Cardiac muscle cell (in vitro differentiated cells and primary cell): Measurements from ENCODE around the gene AKAP5. TPM values are rescaled to one million over a fixed set of nuclear protein-coding genes. Genes with fewer than 3 reads are reported as not detected.

Experiments
- DNase-seq, 2 donors: peaks; one replicate each; pipeline versions ENCODE4 v3.0.0 to v3.0.0-alpha.2; 2010 to 2017; ENCODE audit warnings: low read depth in 1 of 2, low spot score in 1 of 2
- H3K27ac ChIP-seq: fragments of 200-600 bp; sonication (generic); 2 replicates; pipeline ENCODE4 v1.5.1; 2016
- H3K27me3 ChIP-seq: fragments of 200-600 bp; sonication (generic); 2 replicates; pipeline ENCODE4 v1.6.0; 2016; ENCODE audit warnings: control low read depth
- H3K36me3 ChIP-seq: fragments of 200-600 bp; sonication (generic); 2 replicates; pipeline ENCODE4 v1.5.1; 2016; ENCODE audit warnings: control low read depth
- H3K4me1 ChIP-seq: fragments of 200-600 bp; sonication (generic); 2 replicates; pipeline ENCODE4 v1.8.1; 2017; ENCODE audit warnings: low read depth, mild to moderate bottlenecking, mixed run types
- H3K4me3 ChIP-seq: fragments of 200-600 bp; sonication (generic); 2 replicates; pipeline ENCODE4 v1.5.1; 2016; ENCODE audit warnings: mild to moderate bottlenecking
- H3K9me3 ChIP-seq: fragments of 200-600 bp; sonication (generic); 2 replicates; pipeline ENCODE4 v1.5.1; 2017; ENCODE audit warnings: low read depth, mild to moderate bottlenecking, control low read depth
- polyA plus RNA-seq: library from polyadenylated mRNA; unstranded; fragments of >200 nt; fragmentation: Nextera tagmentation; extraction: Ambion mirVana; gene quantifications from 2 replicates; pipeline ENCODE4 v1.2.1, GENCODE V29; 2016
- total RNA-seq: library from RNA; depleted of rRNA; stranded (reverse); fragments of >200 nt; gene quantifications from 2 replicates; pipeline ENCODE4 v1.2.3, GENCODE V29; 2016
- TF ChIP-seq, protein P1 (sequence below): IDR thresholded peaks from 2 replicates; pipeline ENCODE4 v1.5.1; 2012; ENCODE audit warnings: low read depth, mild to moderate bottlenecking, low read length

AKAP5 gene
- total RNA-seq (0.63 and 1.3 TPM in 2 replicates), polyA plus RNA-seq (0.18 and 0.94 TPM in 2 replicates)

GRCh38 chr14:64465191-64465822 is at the start of gene AKAP5:
AKAP5 (plus strand) TSS chr14:64465499; CDS start chr14:64468395, 2,896 bp downstream.
- H3K27ac ChIP-seq: no peak within 1 kb of the TSS
- H3K4me3 ChIP-seq: peak within 1 kb of the TSS; percentile 77
- H3K9me3 ChIP-seq: no peaks in the 10 kb centered on the region
- no peaks in the 10 kb centered on the region for H3K36me3 ChIP-seq
- peak; percentile 45 to 91 for DNase-seq
- TF ChIP-seq, protein P1, sequence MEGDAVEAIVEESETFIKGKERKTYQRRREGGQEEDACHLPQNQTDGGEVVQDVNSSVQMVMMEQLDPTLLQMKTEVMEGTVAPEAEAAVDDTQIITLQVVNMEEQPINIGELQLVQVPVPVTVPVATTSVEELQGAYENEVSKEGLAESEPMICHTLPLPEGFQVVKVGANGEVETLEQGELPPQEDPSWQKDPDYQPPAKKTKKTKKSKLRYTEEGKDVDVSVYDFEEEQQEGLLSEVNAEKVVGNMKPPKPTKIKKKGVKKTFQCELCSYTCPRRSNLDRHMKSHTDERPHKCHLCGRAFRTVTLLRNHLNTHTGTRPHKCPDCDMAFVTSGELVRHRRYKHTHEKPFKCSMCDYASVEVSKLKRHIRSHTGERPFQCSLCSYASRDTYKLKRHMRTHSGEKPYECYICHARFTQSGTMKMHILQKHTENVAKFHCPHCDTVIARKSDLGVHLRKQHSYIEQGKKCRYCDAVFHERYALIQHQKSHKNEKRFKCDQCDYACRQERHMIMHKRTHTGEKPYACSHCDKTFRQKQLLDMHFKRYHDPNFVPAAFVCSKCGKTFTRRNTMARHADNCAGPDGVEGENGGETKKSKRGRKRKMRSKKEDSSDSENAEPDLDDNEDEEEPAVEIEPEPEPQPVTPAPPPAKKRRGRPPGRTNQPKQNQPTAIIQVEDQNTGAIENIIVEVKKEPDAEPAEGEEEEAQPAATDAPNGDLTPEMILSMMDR: no peak
- peaks cover 14% of the 10 kb centered on the region for H3K4me1 ChIP-seq
- H3K27me3 ChIP-seq: no peaks in the 10 kb centered on the region

GRCh38 chr14:64416348-64416932 is 48.9 kb upstream of the AKAP5 start:
- no peak overlapping the region for H3K4me3 ChIP-seq
- no peaks in the 10 kb centered on the region for H3K27me3 ChIP-seq
- H3K36me3 ChIP-seq: peaks cover 22% of the 10 kb centered on the region
- H3K4me1 ChIP-seq: no peaks in the 10 kb centered on the region
- no peak overlapping the region for H3K27ac ChIP-seq
- H3K9me3 ChIP-seq: no peaks in the 10 kb centered on the region
- DNase-seq: no peak
- TF ChIP-seq, protein P1: no peak

GRCh38 chr14:64417055-64417770 is 48.1 kb upstream of the AKAP5 start:
- no peaks in the 10 kb centered on the region for H3K4me1 ChIP-seq
- H3K27me3 ChIP-seq: no peaks in the 10 kb centered on the region
- DNase-seq: peak in 1 of 2 donors; percentile 51
- TF ChIP-seq, protein P1: no peak
- H3K4me3 ChIP-seq: no peak overlapping the region
- no peaks in the 10 kb centered on the region for H3K9me3 ChIP-seq
- no peak overlapping the region for H3K27ac ChIP-seq
- H3K36me3 ChIP-seq: peaks cover 22% of the 10 kb centered on the region

- TF ChIP-seq, protein P1: no peak
- peaks cover 21% of the 10 kb centered on the region for H3K36me3 ChIP-seq
- H3K4me1 ChIP-seq: no peaks in the 10 kb centered on the region
- H3K4me3 ChIP-seq: no peak overlapping the region
- no peak for DNase-seq
- H3K27me3 ChIP-seq: no peaks in the 10 kb centered on the region
- H3K9me3 ChIP-seq: no peaks in the 10 kb centered on the region
- no peak overlapping the region for H3K27ac ChIP-seq
These were observed 47.6 kb upstream of the AKAP5 start for GRCh38 chr14:64417771-64418125.

DNA sequence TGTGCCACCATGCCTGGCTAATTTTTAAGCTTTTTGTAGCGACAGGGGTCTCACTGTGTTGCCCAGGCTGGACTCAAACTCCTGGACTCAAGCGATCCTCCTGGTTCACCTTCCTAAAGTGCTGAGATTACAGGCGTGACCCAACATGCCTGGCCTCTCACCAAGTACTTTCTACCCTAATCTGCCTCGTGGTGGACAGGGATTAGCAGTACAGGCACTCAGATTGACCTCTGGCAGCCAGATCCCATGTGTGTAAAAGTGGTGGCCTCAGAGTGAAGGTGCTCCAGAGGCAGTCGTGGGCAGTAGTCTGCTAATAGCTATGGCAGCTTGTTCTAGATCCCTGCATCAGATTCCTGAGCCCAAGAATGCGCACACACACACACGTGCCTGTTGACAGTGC is 46.3 kb upstream of the AKAP5 start:
- no peak overlapping the region for H3K4me3 ChIP-seq
- DNase-seq: no peak
- no peak overlapping the region for H3K27ac ChIP-seq
- H3K9me3 ChIP-seq: no peaks in the 10 kb centered on the region
- no peaks in the 10 kb centered on the region for H3K27me3 ChIP-seq
- H3K36me3 ChIP-seq: peaks cover 16% of the 10 kb centered on the region
- TF ChIP-seq, protein P1: no peak
- no peaks in the 10 kb centered on the region for H3K4me1 ChIP-seq
